ENCODE measurements around the gene YWHAQ. TPM values are rescaled to one million over a fixed set of nuclear protein-coding genes. Genes with fewer than 3 reads are reported as not detected.

The YWHAQ gene
- total RNA-seq, 4 donors from 2014 or later: 223 to 239 (median 230) TPM

DNA sequence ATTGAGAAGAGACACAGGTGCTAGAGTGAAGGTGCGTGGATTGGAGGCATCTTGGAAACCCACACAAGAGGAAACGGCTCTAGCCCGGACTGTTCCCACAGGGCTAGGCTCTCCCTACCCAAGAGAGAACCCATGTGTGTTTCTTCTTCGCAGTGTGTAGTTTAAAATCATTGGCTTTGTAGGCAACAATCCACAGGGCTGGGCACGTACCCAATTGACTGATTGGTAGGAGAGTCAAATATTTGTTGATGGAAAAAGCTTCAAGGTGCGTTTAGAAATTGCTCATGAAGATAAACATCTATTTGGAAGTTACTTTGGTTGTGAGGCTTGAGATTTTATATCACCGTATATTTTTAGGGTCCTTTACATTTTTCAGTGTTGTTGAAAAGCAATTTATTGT, 13.2 kb upstream of the YWHAQ start:
- WGBS: 94% methylated on average over 7 of the region's 7 CpGs
- peaks cover 0 to 4% (median 0%) of the 10 kb centered on the region in 4 donors for H3K27me3 ChIP-seq
- DNase-seq (ENCODE audit: extremely low spot score): no peak
- H3K4me3 ChIP-seq: no peak overlapping the region
- no peaks in the 10 kb centered on the region for H3K9me3 ChIP-seq
- TF ChIP-seq POLR2A (IDR thresholded peaks at IDR 0.05; ENCODE audit: low read depth): no peak
- TF ChIP-seq CTCF (IDR thresholded peaks at IDR 0.05): no peak
- TF ChIP-seq POLR2AphosphoS5 (IDR thresholded peaks at IDR 0.05): no peak
- TF ChIP-seq EP300 (IDR thresholded peaks at IDR 0.05): no peak
- no peak overlapping the region for H3K27ac ChIP-seq (replicated peaks in 1 of 4)
- intact Hi-C loops (cut with DNase I): no loop called here
- H3K36me3 ChIP-seq: no peaks in the 10 kb centered on the region
- H3K4me1 ChIP-seq: peaks cover 2 to 12% (median 10%) of the 10 kb centered on the region in 4 donors

DNA sequence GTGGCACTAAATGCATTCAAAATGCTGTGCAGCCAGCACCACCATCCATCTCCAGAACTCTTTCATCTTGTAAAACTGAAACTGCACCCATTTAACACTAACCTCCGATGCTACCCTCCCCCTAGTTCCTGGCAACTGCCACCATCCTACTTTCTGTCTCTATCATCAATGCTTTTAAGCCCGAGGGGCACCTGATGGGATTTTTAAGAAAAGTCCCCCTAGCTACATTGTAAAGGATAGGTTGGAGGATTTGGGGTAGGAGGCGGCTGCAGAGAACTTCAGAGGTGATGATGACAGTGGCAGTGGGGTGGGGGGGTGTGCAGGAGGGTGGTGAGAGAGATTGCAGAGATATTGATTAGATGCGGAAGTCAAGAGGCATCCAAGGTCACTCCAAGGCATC, 10.8 kb upstream of the YWHAQ start:
- Histone ChIP-seq H3K9me3 (no peaks in the 10 kb centered on the region), H3K27ac (replicated peaks in 1 of 4) (no peak overlapping the region), H3K27me3 (no peaks in the 10 kb centered on the region), H3K4me3 (no peak overlapping the region), H3K36me3 (no peaks in the 10 kb centered on the region), H3K4me1 (peaks cover 16 to 29% (median 27%) of the 10 kb centered on the region in 4 donors)
- no peak for TF ChIP-seq CTCF (IDR thresholded peaks at IDR 0.05)
- TF ChIP-seq EP300 (IDR thresholded peaks at IDR 0.05): no peak
- TF ChIP-seq POLR2AphosphoS5 (IDR thresholded peaks at IDR 0.05): no peak
- TF ChIP-seq POLR2A (IDR thresholded peaks at IDR 0.05; ENCODE audit: low read depth): no peak
- 93% methylated on average over 4 of the region's 4 CpGs for WGBS
- no peak for DNase-seq (ENCODE audit: extremely low spot score)
- intact Hi-C loops (cut with DNase I): no loop called here

DNA sequence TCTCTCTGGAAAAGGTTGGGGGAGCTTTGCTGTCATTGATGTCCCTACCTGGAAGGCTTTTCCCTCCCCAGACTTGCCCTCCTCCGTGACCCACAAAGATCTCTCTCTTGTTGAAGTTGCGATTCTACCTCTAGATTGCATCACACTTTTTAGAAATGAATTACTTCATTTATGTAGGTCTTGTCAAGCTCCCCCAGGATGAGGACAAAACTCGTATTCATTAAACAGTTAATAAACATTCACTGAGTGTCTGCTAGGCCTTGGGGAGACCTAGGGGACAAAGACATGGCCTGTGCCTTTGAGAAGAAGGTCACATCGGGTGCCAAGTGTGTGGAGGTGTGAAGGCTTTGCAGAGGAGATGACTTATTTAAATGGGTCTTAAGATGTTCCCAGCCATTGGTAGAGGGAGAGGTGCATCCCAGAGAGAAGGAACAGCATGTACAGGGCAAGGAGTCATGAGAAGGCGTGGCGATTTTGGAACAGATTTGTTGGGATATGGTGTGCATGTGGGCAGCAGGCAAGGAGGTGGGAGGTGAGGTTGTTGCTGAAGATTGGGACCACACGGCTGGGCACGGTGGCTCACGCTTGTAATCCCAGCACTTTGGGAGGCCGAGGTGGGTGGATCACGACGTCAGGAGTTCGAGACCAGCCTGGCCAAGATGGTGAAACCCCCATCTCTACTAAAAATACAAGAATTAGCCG, 9.8 kb upstream of the YWHAQ start:
- Histone ChIP-seq H3K4me3 (no peak overlapping the region), H3K27ac (replicated peaks in 1 of 4) (peak overlapping the region in 1 of 4 donors; percentile 72), H3K4me1 (peaks cover 16 to 29% (median 27%) of the 10 kb centered on the region in 4 donors), H3K27me3 (no peaks in the 10 kb centered on the region), H3K36me3 (no peaks in the 10 kb centered on the region), H3K9me3 (no peaks in the 10 kb centered on the region)
- intact Hi-C loops (cut with DNase I): no loop called here
- TF ChIP-seq POLR2A (IDR thresholded peaks at IDR 0.05; ENCODE audit: low read depth): no peak
- TF ChIP-seq POLR2AphosphoS5 (IDR thresholded peaks at IDR 0.05): no peak
- no peak for TF ChIP-seq CTCF (IDR thresholded peaks at IDR 0.05)
- TF ChIP-seq EP300 (IDR thresholded peaks at IDR 0.05): no peak
- WGBS: 92% methylated on average over 14 of the region's 14 CpGs
- no peak for DNase-seq (ENCODE audit: extremely low spot score)

DNA sequence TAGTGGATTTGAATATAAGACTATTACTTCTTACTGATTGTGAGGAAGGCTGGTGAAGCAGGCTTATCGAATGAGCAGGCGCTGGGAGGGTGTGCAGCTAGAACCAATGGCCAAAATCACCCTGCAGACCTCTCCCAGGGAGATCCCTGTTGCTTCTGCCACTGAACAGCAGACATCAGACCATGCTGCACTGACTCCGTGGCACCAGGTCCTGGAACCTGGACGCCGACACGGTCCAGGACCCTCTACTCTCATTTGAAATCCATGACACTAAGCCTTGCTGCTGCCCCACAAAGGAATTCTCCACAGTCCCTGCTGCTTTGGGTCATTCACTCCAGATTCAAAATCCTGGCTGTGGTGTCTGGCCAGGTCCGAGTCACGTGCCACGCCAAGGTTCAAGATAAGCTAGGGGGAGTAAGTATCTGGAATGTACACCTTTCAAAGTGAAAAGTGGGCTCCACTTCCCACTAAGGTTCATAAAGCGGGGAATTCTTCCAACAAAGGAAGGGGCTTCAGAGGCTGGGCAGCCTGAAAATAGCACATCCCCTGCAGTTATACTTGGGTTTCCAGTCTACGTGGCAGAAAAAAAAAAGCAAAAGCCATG, 9.0 kb upstream of the YWHAQ start:
- no peaks in the 10 kb centered on the region for H3K36me3 ChIP-seq
- no peak for DNase-seq (ENCODE audit: extremely low spot score)
- H3K4me3 ChIP-seq: no peak overlapping the region
- H3K9me3 ChIP-seq: no peaks in the 10 kb centered on the region
- 96% methylated on average over 11 of the region's 11 CpGs for WGBS
- peak overlapping the region; percentile 68 to 79 (median 73) for H3K27ac ChIP-seq (replicated peaks in 1 of 4)
- peaks cover 16 to 29% (median 27%) of the 10 kb centered on the region in 4 donors for H3K4me1 ChIP-seq
- intact Hi-C loops (cut with DNase I): loop anchor here (10.0 kb wide), 1 partner anchor 165 kb away; the partner anchor contains the start of gene IAH1
- no peak for TF ChIP-seq EP300 (IDR thresholded peaks at IDR 0.05)
- H3K27me3 ChIP-seq: no peaks in the 10 kb centered on the region

- Histone ChIP-seq H3K36me3 (no peaks in the 10 kb centered on the region), H3K4me3 (no peak overlapping the region), H3K27me3 (no peaks in the 10 kb centered on the region), H3K4me1 (peaks cover 16 to 29% (median 27%) of the 10 kb centered on the region in 4 donors), H3K27ac (replicated peaks in 1 of 4) (peak overlapping the region; percentile 68 to 79 (median 73)), H3K9me3 (no peaks in the 10 kb centered on the region)
- TF ChIP-seq EP300 (IDR thresholded peaks at IDR 0.05): no peak
- TF ChIP-seq POLR2A (IDR thresholded peaks at IDR 0.05; ENCODE audit: low read depth): no peak
- no peak for TF ChIP-seq CTCF (IDR thresholded peaks at IDR 0.05)
- TF ChIP-seq POLR2AphosphoS5 (IDR thresholded peaks at IDR 0.05): no peak
- no peak for DNase-seq (ENCODE audit: extremely low spot score)
- 28% methylated on average over 6 of the region's 6 CpGs for WGBS
- intact Hi-C loops (cut with DNase I): loop anchor here (10.0 kb wide), 1 partner anchor 164 kb away; the partner anchor contains the start of gene IAH1
Observed at GRCh38 chr2:9639000-9639602, 8.3 kb upstream of the YWHAQ start.
